ENCODE results near the gene MEIOSIN. TPM values are rescaled to one million over a fixed set of nuclear protein-coding genes. Genes with fewer than 3 reads are reported as not detected.

The MEIOSIN gene
- total and polyA plus RNA-seq, 3 donors from 2014 or later: 9.2 to 13.8 (median 10.4) TPM

DNA sequence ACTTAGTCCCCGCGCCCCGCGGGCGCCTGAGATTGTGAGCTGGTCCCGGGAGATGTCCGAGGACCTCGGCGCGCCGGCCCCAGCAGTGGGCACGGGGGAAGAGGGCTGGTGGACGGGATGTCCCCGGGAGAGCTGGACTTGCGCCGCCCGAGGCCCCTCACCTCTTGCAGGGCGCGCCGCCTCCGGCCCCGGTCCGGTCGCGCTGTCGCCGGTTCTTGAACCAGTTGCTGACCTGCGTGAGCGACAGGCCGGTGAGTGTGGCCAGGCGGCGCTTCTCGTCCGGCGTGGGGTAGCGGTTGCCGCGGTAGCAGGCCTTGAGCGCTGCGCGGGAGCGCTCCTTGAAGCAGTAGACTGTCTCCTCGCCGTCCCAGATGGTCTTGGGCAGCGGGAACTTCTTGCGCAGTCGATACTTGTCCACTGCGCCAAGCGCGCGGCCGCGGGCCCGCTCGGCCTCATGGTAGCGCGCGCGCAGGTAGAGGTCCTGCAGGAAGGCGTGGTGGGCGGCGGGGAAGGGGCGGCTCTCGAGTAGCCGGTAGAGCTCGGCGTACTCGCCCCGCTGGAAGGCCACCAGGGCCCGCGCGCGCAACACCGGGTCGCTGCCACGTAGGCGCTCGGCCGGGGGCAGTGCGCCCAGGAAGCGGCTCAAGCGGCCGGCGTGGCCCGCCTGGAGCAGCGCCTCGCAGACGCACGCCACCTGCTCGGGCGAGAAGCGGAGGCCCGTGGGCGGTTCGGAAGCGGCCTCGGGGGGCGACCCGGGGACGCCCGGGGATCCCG, 34.8 kb downstream of the MEIOSIN start:
- Histone ChIP-seq H3K4me3 (peak overlapping the region; percentile 69 to 71), H3K9me3 (no peaks in the 10 kb centered on the region), H3K27ac (peak overlapping the region; percentile 85 to 95), H3K27me3 (no peaks in the 10 kb centered on the region), H3K4me1 (peaks cover 43% of the 10 kb centered on the region), H3K36me3 (ENCODE audit: low read depth, missing control alignments) (no peaks in the 10 kb centered on the region)
- WGBS, 2 donors: 1% methylated on average over 23 of the region's 102 CpGs; no CpG with 5 or more reads in 1 of the 2 donors
- no peak for TF ChIP-seq POLR2A (IDR thresholded peaks at IDR 0.05)
- TF ChIP-seq, protein P1, sequence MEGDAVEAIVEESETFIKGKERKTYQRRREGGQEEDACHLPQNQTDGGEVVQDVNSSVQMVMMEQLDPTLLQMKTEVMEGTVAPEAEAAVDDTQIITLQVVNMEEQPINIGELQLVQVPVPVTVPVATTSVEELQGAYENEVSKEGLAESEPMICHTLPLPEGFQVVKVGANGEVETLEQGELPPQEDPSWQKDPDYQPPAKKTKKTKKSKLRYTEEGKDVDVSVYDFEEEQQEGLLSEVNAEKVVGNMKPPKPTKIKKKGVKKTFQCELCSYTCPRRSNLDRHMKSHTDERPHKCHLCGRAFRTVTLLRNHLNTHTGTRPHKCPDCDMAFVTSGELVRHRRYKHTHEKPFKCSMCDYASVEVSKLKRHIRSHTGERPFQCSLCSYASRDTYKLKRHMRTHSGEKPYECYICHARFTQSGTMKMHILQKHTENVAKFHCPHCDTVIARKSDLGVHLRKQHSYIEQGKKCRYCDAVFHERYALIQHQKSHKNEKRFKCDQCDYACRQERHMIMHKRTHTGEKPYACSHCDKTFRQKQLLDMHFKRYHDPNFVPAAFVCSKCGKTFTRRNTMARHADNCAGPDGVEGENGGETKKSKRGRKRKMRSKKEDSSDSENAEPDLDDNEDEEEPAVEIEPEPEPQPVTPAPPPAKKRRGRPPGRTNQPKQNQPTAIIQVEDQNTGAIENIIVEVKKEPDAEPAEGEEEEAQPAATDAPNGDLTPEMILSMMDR (IDR thresholded peaks at IDR 0.05): no peak
- peak; percentile 77 for DNase-seq
- intact Hi-C loops (cut with DNase I; ENCODE audit: low total_unique reads): no loop called here

DNA sequence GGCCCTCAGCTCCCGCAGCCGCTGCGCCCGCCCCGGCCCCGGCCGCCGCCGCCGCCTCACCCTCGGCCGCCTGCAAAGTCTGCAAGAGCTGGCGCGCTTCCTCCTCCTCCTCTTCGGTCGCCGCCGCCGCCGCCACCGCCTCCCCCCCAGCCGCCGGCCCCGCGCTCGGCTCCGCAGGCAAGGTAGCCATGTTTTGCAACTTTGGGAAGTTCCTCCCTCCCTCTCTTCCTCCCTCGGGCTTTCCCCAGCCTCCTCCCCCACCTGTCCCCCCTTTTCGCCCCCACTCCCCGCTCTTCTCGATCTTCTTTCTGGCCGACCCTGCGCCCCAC, 35.4 kb downstream of the MEIOSIN start:
- Histone ChIP-seq H3K4me1 (peaks cover 40% of the 10 kb centered on the region), H3K9me3 (no peaks in the 10 kb centered on the region), H3K4me3 (peak overlapping the region; percentile 69 to 71), H3K27ac (peak overlapping the region; percentile 85 to 95), H3K36me3 (ENCODE audit: low read depth, missing control alignments) (no peaks in the 10 kb centered on the region), H3K27me3 (no peaks in the 10 kb centered on the region)
- intact Hi-C loops (cut with DNase I; ENCODE audit: low total_unique reads): no loop called here
- TF ChIP-seq, protein P1 (IDR thresholded peaks at IDR 0.05): no peak
- no peak for TF ChIP-seq POLR2A (IDR thresholded peaks at IDR 0.05)
- 0 to 1% methylated on average over 14 to 27 of the region's 33 CpGs for WGBS, 2 donors
- peak; percentile 26 for DNase-seq

DNA sequence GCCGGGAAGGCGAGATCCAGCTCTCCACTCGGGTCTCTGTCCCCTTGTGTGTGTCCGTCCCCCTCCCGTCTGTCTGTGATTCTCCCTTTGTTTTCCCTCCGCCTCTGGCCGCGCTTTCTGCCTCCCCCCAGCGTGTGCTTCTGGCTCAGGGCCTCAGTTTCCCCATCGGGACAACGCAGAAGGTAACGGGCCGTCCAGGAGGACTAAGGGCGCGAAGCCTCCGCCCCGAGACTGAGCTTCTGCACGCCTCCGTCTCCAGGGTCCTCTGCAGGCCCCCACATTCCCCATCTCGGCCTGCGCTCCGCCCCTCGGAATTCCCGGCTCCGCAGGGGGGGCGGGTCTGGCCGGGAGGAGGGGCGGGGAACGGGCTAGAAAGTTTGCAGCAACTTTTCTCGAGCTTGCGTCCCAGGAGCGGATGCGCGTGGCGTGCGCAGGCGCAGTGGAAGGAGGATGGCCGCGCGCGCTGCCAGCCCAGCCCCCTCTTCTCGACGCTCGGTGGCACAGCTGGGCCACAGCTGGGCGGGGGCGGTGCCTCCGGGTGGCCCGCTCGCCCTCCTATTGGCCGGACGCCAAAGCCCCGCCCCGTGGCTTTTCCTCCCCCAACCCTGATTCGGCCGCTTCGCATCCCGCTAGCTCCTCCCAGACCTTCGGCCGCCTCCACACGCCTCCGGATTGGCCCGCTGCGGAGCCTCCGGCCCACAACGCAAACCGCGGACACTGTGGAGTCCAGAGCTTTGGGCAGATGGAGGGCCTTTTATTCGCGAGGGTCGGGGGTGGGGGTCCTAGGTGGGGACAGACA, 35.9 kb downstream of the MEIOSIN start, which contains the start of gene SIX5:
Gene SIX5, minus strand, starts transcription at position 269 of the 799 bp plus-strand sequence. CDS start 408 bp downstream, outside the sequence.
- H3K27ac ChIP-seq: peak within 1 kb of the TSS; percentile 89 to 95
- peak; percentile 97 for DNase-seq
- WGBS, 2 donors: 0 to 1% methylated on average over 36 to 65 of the region's 70 CpGs
- peak within 1 kb of the TSS; percentile 69 to 71 for H3K4me3 ChIP-seq
- no peaks in the 10 kb centered on the region for H3K27me3 ChIP-seq
- H3K4me1 ChIP-seq: peaks cover 34% of the 10 kb centered on the region
- no peaks in the 10 kb centered on the region for H3K9me3 ChIP-seq
- peak; percentile 59 for TF ChIP-seq POLR2A (IDR thresholded peaks at IDR 0.05)
- TF ChIP-seq, protein P1 (IDR thresholded peaks at IDR 0.05): no peak
- H3K36me3 ChIP-seq (ENCODE audit: low read depth, missing control alignments): no peaks in the 10 kb centered on the region
- intact Hi-C loops (cut with DNase I; ENCODE audit: low total_unique reads): no loop called here

DNA sequence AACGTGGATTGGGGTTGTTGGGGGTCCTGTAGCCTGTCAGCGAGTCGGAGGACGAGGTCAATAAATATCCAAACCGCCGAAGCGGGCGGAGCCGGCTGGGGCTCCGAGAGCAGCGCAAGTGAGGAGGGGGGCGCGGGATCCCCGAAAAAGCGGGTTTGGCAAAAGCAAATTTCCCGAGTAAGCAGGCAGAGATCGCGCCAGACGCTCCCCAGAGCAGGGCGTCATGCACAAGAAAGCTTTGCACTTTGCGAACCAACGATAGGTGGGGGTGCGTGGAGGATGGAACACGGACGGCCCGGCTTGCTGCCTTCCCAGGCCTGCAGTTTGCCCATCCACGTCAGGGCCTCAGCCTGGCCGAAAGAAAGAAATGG, 36.6 kb downstream of the MEIOSIN start:
- H3K27me3 ChIP-seq: no peaks in the 10 kb centered on the region
- peak overlapping the region; percentile 69 to 71 for H3K4me3 ChIP-seq
- no peaks in the 10 kb centered on the region for H3K36me3 ChIP-seq (ENCODE audit: low read depth, missing control alignments)
- TF ChIP-seq, protein P1 (IDR thresholded peaks at IDR 0.05): no peak
- TF ChIP-seq POLR2A (IDR thresholded peaks at IDR 0.05): no peak
- DNase-seq: peak; percentile 55
- 0 to 1% methylated on average over 22 to 28 of the region's 28 CpGs for WGBS, 2 donors
- H3K27ac ChIP-seq: peak overlapping the region; percentile 89 to 95
- H3K4me1 ChIP-seq: peaks cover 28% of the 10 kb centered on the region
- H3K9me3 ChIP-seq: no peaks in the 10 kb centered on the region
- intact Hi-C loops (cut with DNase I; ENCODE audit: low total_unique reads): loop anchor here (10.0 kb wide), 1 partner anchor 115 kb away; the partner anchor contains the start of gene IRF2BP1

Data from testis (tissue), 3 donors.